ENCODE data around the gene FALEC. TPM values are rescaled to one million over a fixed set of nuclear protein-coding genes. Genes with fewer than 3 reads are reported as not detected.

FALEC gene
- total and polyA plus RNA-seq, 9 of the 15 experiments (the other 6 are each of a cell fraction or from before 2014, with no cell fraction given) = 0.15 to 1.8 (median 0.53) TPM; not detected in 5

GRCh38 chr1:150549496-150550221 lies 34.1 kb downstream of the FALEC start (continued):
- no peak for TF ChIP-seq PREB (CRISPR knock-in tag; IDR thresholded peaks at IDR 0.05)
- TF ChIP-seq SFPQ (IDR thresholded peaks at IDR 0.05; ENCODE audit: low read depth, low read length) = no peak
- TF ChIP-seq ZBTB49 (CRISPR knock-in tag; IDR thresholded peaks at IDR 0.05; ENCODE audit: borderline replicate concordance) = no peak
- TF ChIP-seq HSF4 (CRISPR knock-in tag; IDR thresholded peaks at IDR 0.05; ENCODE audit: borderline replicate concordance) = no peak
- TF ChIP-seq U2AF1 (optimal IDR thresholded peaks at IDR 0.05; ENCODE audit: low read depth, low read length) = no peak
- TF ChIP-seq CCNT2 (IDR thresholded peaks at IDR 0.05; ENCODE audit: borderline replicate concordance, extremely low read depth, insufficient read length, low read depth, low read length) = no peak
- 0 out of 2 replicates have a peak, but pooled peaks have one; percentile 1 for TF ChIP-seq CREM (IDR thresholded peaks at IDR 0.05; ENCODE audit: low read depth)
- TF ChIP-seq SMARCA4 (IDR thresholded peaks at IDR 0.05) = no peak
- no peak for TF ChIP-seq CBX8 (IDR thresholded peaks at IDR 0.05; ENCODE audit: borderline replicate concordance, extremely low read depth, low read depth, low read length, poor library complexity, severe bottlenecking)
- TF ChIP-seq ILK (tag; IDR thresholded peaks at IDR 0.05; ENCODE audit: borderline replicate concordance, low read depth) = no peak
- TF ChIP-seq FOXA3 (CRISPR knock-in tag; conservative IDR thresholded peaks at IDR 0.05 in 1 of 2, IDR thresholded peaks at IDR 0.05 in 1 of 2) = 0 out of 4 replicates have a peak, but pooled peaks of 1 of the 2 experiments have one; percentile 44
- no peak for TF ChIP-seq ZNF3 (CRISPR knock-in tag; IDR thresholded peaks at IDR 0.05)
- no peak for TF ChIP-seq CREB3L1 (IDR thresholded peaks at IDR 0.05; ENCODE audit: borderline replicate concordance, low read depth)
- TF ChIP-seq MAFG (tag; conservative IDR thresholded peaks at IDR 0.05) = no peak

Data from K562 (cell line).